OCI-LY1 (cell line): Measurements from ENCODE around the gene STX18.
"Not testable (repeated sequence)": the region's sequence is repeated elsewhere in the genome, so short reads cannot be mapped to it uniquely, and the experiment has no call there.

Source experiments
- H2AFZ ChIP-seq: fragments of 200-600 bp; sonication (generic), shearing (Covaris generic); 2 replicates; pipeline ENCODE4 v1.6.0; 2014; ENCODE audit warnings: antibody characterized with exemption, mild to moderate bottlenecking, low read length
- H3F3A ChIP-seq: fragments of 200-600 bp; sonication (generic), shearing (Covaris generic); 2 replicates; pipeline ENCODE4 v1.6.0; 2014; ENCODE audit warnings: mild to moderate bottlenecking, antibody characterized with exemption, low read length, moderate library complexity; ENCODE audit not compliant: insufficient read depth
- H3K27ac ChIP-seq: fragments of 200-600 bp; sonication (generic); 2 replicates; pipeline ENCODE4 v1.5.1; 2014; ENCODE audit warnings: low read length, mixed run types, mild to moderate bottlenecking, low read depth; ENCODE audit not compliant: poor library complexity, severe bottlenecking
- H3K27me3 ChIP-seq: fragments of 200-600 bp; sonication (generic); 2 replicates; pipeline ENCODE4 v1.6.0; 2014; ENCODE audit warnings: antibody characterized with exemption, mild to moderate bottlenecking, low read length, moderate library complexity; ENCODE audit not compliant: insufficient read depth
- H3K36me3 ChIP-seq: fragments of 200-600 bp; sonication (generic); 2 replicates; pipeline ENCODE4 v1.6.1; 2014; ENCODE audit warnings: mild to moderate bottlenecking, antibody characterized with exemption, low read length, moderate library complexity, mixed read lengths; ENCODE audit not compliant: insufficient read depth
- H3K4me1 ChIP-seq: fragments of 200-600 bp; sonication (generic); 2 replicates; pipeline ENCODE4 v1.5.1; 2014; ENCODE audit warnings: mild to moderate bottlenecking, low read length, moderate library complexity; ENCODE audit not compliant: insufficient read depth, severe bottlenecking
- H3K4me2 ChIP-seq: fragments of 200-600 bp; sonication (generic), shearing (Covaris generic); 2 replicates; pipeline ENCODE4 v1.6.1; 2014; ENCODE audit warnings: low read length
- H3K4me3 ChIP-seq: fragments of 200-600 bp; sonication (generic); 2 replicates; pipeline ENCODE4 v1.5.1; 2014; ENCODE audit warnings: low read length, low read depth, mild to moderate bottlenecking, mixed read lengths; ENCODE audit not compliant: poor library complexity, severe bottlenecking
- H3K79me2 ChIP-seq: fragments of 200-600 bp; shearing (Covaris generic); 2 replicates; pipeline ENCODE4 v1.6.1; 2016; ENCODE audit warnings: mixed run types, low read length, mixed read lengths; ENCODE audit not compliant: insufficient read depth
- H3K9ac ChIP-seq: fragments of 200-600 bp; sonication (generic), shearing (Covaris generic); 2 replicates; pipeline ENCODE4 v1.6.1; 2014; ENCODE audit warnings: mild to moderate bottlenecking, low read length, mixed read lengths
- H3K9me2 ChIP-seq: fragments of 200-600 bp; sonication (generic), shearing (Covaris generic); 2 replicates; pipeline ENCODE4 v1.6.1; 2014; ENCODE audit warnings: low read depth, mild to moderate bottlenecking, low read length, mixed read lengths
- H3K9me3 ChIP-seq: fragments of 200-600 bp; shearing (Covaris generic); 2 replicates; pipeline ENCODE4 v1.6.1; 2014; ENCODE audit warnings: low read length, mixed read lengths
- H4K20me1 ChIP-seq: fragments of 200-600 bp; sonication (generic), shearing (Covaris generic); 2 replicates; pipeline ENCODE4 v1.6.0; 2016; ENCODE audit warnings: mild to moderate bottlenecking, low read length; ENCODE audit not compliant: insufficient read depth
- CTCF ChIP-seq: fragments of 200-600 bp; sonication (generic), shearing (Covaris generic); IDR thresholded peaks from 2 replicates; pipeline ENCODE4 v1.5.1; 2017; ENCODE audit warnings: mild to moderate bottlenecking, antibody characterized with exemption, low read length, moderate library complexity, mixed read lengths
- EZH2 ChIP-seq: fragments of 200-600 bp; sonication (generic), shearing (Covaris generic); IDR thresholded peaks from 2 replicates; pipeline ENCODE4 v1.8.0; 2017; ENCODE audit warnings: borderline replicate concordance, mixed run types, mild to moderate bottlenecking, antibody characterized with exemption, low read length, moderate library complexity, mixed read lengths

The STX18 gene

DNA sequence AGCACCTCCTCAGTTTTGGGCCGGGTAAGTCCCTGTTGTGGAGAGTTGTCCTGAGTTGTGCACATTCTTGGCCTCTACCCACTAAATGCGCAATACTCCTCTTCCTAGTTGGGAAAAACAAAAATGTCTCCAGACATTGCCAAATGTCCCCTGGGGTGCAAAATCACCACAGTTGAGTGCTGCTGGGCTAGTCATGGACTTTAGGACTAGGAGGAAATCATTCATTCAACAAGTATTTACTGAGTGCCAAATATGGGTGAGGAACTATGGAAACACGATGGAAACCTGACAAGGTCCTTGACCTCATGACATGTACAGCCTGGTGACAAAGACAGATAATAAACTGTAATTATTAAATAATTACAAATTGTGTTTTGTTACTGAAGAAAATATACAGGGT is 71.6 kb downstream of the STX18 start:
- no peak overlapping the region for H3K4me3 ChIP-seq
- no peaks in the 10 kb centered on the region for H4K20me1 ChIP-seq
- TF ChIP-seq EZH2 = no peak
- no peak for TF ChIP-seq CTCF
- no peak overlapping the region for H3K9ac ChIP-seq
- no peak overlapping the region for H3K27ac ChIP-seq
- H3K4me1 ChIP-seq = no peaks in the 10 kb centered on the region
- no peak overlapping the region for H3K4me2 ChIP-seq
- H3K36me3 ChIP-seq = peaks cover 37% of the 10 kb centered on the region
- no peaks in the 10 kb centered on the region for H3K9me2 ChIP-seq
- H3K79me2 ChIP-seq = no peaks in the 10 kb centered on the region
- no peaks in the 10 kb centered on the region for H3K9me3 ChIP-seq
- no peak overlapping the region for H2AFZ ChIP-seq
- H3K27me3 ChIP-seq = no peaks in the 10 kb centered on the region
- no peaks in the 10 kb centered on the region for H3F3A ChIP-seq

DNA sequence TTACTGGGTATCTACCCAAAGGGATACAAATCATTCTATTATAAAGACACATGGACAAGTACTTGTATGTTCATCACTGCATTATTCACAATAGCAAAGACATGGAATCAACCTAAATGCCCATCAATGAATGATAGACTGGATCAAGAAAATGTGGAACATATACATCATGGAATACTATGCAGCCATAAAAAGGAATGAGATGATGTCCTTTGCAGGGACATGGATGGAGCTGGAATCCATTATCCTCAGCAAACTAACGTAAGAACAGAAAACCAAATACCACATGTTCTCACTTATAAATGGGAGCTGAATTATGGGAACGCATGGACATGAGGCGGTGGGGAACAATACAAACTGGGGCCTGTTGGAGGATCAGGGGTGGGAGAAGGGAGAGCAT is 76.6 kb downstream of the STX18 start:
- H3K79me2 ChIP-seq, H3K4me3 ChIP-seq, H4K20me1 ChIP-seq, H3F3A ChIP-seq, H2AFZ ChIP-seq, H3K27me3 ChIP-seq, H3K4me2 ChIP-seq, H3K4me1 ChIP-seq, H3K27ac ChIP-seq, H3K9me2 ChIP-seq, H3K9me3 ChIP-seq, H3K9ac ChIP-seq: not testable (repeated sequence)
- peaks cover 31% of the 10 kb centered on the region for H3K36me3 ChIP-seq

DNA sequence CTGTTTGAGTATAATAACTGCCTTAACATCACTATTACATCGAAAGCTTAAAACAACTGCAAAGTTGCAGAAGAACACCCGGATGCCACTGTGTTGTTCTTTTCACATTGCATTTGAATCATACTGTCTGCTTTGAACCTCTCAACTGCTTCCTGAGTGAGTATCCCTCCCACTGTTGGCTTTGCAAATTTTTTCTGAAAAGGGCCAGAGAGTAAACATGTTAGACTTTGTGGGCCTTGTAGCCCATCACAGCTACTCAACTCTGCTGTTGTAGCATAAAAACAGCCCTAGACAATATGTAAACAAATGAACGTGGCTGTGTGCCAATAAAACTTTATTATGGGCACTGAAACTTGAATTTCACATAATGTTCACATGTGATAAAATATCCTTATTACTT is 78.9 kb downstream of the STX18 start:
- Histone ChIP-seq H3K9me3 (no peaks in the 10 kb centered on the region), H3K36me3 (peaks cover 18% of the 10 kb centered on the region), H3K9me2 (no peaks in the 10 kb centered on the region), H3K4me1 (peaks cover 6% of the 10 kb centered on the region), H3K9ac (no peak overlapping the region), H3K27me3 (no peaks in the 10 kb centered on the region), H3K27ac (no peak overlapping the region), H3K4me3 (no peak overlapping the region), H2AFZ (no peak overlapping the region), H3F3A (no peaks in the 10 kb centered on the region), H3K79me2 (no peaks in the 10 kb centered on the region), H4K20me1 (no peaks in the 10 kb centered on the region), H3K4me2 (no peak overlapping the region)
- TF ChIP-seq EZH2 (no peak), CTCF (no peak)

GRCh38 chr4:4461850-4462249 is 80.0 kb downstream of the STX18 start:
- no peak overlapping the region for H3K4me2 ChIP-seq
- H3K4me3 ChIP-seq = no peak overlapping the region
- H3K27me3 ChIP-seq = no peaks in the 10 kb centered on the region
- TF ChIP-seq CTCF (no peak), EZH2 (no peak)
- H3K36me3 ChIP-seq = peaks cover 15% of the 10 kb centered on the region
- no peak overlapping the region for H2AFZ ChIP-seq
- H3K9me2 ChIP-seq = no peaks in the 10 kb centered on the region
- peaks cover 15% of the 10 kb centered on the region for H3K4me1 ChIP-seq
- H4K20me1 ChIP-seq = no peaks in the 10 kb centered on the region
- no peak overlapping the region for H3K27ac ChIP-seq
- H3K9me3 ChIP-seq = no peaks in the 10 kb centered on the region
- H3F3A ChIP-seq = no peaks in the 10 kb centered on the region
- H3K79me2 ChIP-seq = no peaks in the 10 kb centered on the region
- no peak overlapping the region for H3K9ac ChIP-seq
